Neural cell (in vitro differentiated cells): ENCODE data around the gene TRABD2B.

ENCODE experiments used
- CTCF ChIP-seq: fragments of 450-650 bp; IDR thresholded peaks from 2 replicates; pipeline ENCODE4 v1.5.1; 2014; ENCODE audit warnings: antibody characterized with exemption, mild to moderate bottlenecking, moderate library complexity; ENCODE audit not compliant: poor library complexity, severe bottlenecking
- EP300 ChIP-seq: fragments of 450-650 bp; conservative IDR thresholded peaks from 2 replicates; pipeline ENCODE4 v1.6.1; 2014; ENCODE audit warnings: antibody characterized with exemption, mild to moderate bottlenecking, moderate library complexity; ENCODE audit not compliant: poor library complexity, severe bottlenecking
- EZH2 ChIP-seq: fragments of 200-600, 300-800 bp; shearing (Covaris generic), sonication (generic); IDR thresholded peaks from 2 replicates; pipeline ENCODE4 v1.6.1; 2014; ENCODE audit warnings: antibody characterized with exemption, low read length, borderline replicate concordance, mild to moderate bottlenecking; ENCODE audit not compliant: insufficient read depth, poor library complexity, severe bottlenecking
- POLR2AphosphoS5 ChIP-seq: IDR thresholded peaks from 2 replicates; pipeline ENCODE4 v1.6.1; 2012
- REST ChIP-seq: IDR thresholded peaks from 2 replicates; pipeline ENCODE4 v1.6.1; 2012; ENCODE audit warnings: borderline replicate concordance
- TAF1 ChIP-seq: IDR thresholded peaks from 2 replicates; pipeline ENCODE4 v1.6.1; 2012; ENCODE audit warnings: low read depth

DNA sequence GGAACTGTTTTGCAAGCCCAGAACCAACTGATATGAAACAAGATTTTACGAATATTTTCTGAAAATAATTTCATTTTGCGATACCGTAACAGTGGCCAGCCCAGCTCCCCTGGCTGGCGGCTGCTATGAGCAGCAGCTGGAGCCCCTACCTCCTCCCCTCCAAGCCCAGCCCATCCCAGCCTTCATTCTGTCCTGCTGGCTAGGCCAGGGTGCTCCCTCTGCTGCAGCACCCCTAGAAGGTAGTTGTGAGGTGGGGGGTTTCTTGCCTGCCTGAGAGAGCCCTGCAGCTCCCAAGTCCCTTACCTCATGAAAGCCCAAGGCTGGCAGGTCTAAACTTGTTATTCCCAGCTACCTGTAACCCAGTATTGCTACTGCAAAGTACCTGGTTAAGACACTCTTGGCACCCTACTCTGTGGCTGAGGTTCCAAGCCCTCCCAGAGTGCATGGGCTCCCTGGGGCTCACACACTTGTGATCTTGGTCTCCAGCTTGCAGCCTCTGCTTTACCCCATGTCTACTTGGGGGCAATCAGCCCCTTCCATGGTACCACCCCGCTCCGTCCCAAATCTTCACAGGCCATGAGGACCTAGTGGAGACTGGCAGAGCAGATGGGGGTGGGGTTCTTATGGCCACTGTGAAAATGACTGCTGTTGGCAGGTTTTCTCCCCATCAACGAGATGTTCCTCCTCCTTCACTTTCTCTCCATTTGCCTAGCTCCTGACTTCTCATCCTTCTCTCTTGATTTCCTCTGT, 239.8 kb downstream of the TRABD2B start:
- TF ChIP-seq EP300 (no peak), POLR2AphosphoS5 (no peak), CTCF (no peak), EZH2 (no peak), REST (no peak), TAF1 (no peak)
